GM19023 (cell line): ENCODE measurements around the gene RWDD2A.
A peak's percentile ranks its signal among the peaks of the same experiment; 100 is the strongest.

Experiments
- ATAC-seq: cut with Tn5 transposase; IDR thresholded peaks from one replicate; pipeline ENCODE4 v1.9.1; 2021; ENCODE audit warnings: mild to moderate bottlenecking, moderate library complexity; ENCODE audit not compliant: unreplicated experiment

Gene RWDD2A

GRCh38 chr6:83198486-83199172 lies 5.5 kb downstream of the RWDD2A start:
- no peak for ATAC-seq

GRCh38 chr6:83199173-83199862 lies 6.2 kb downstream of the RWDD2A start:
- ATAC-seq: peak; percentile 77

GRCh38 chr6:83199863-83200225 lies 6.7 kb downstream of the RWDD2A start:
- no peak for ATAC-seq

GRCh38 chr6:83202031-83202430 lies 8.9 kb downstream of the RWDD2A start:
- no peak for ATAC-seq

GRCh38 chr6:83215131-83216047 lies 22.2 kb downstream of the RWDD2A start:
- ATAC-seq: peak; percentile 100

GRCh38 chr6:83216806-83217205 lies 23.6 kb downstream of the RWDD2A start:
- no peak for ATAC-seq

- no peak for ATAC-seq
These were observed 25.5 kb downstream of the RWDD2A start for GRCh38 chr6:83218646-83219045.

- ATAC-seq: no peak
These were observed 27.0 kb downstream of the RWDD2A start for GRCh38 chr6:83220121-83220520.

- ATAC-seq: no peak
These were observed 28.1 kb downstream of the RWDD2A start for GRCh38 chr6:83221276-83221675.

- ATAC-seq: no peak
These were observed 28.8 kb downstream of the RWDD2A start for GRCh38 chr6:83221889-83222479.

GRCh38 chr6:83226517-83226916 lies 33.4 kb downstream of the RWDD2A start:
- ATAC-seq: no peak

- no peak for ATAC-seq
These were observed 38.0 kb downstream of the RWDD2A start for GRCh38 chr6:83231146-83231545.

GRCh38 chr6:83247471-83247870 lies 54.3 kb downstream of the RWDD2A start:
- no peak for ATAC-seq
